PC-3 (cell line): ENCODE data around the gene MRPL33.

ENCODE experiments used
- CTCF ChIP-seq: fragments of 300-600 bp; sonication (generic); conservative IDR thresholded peaks from 2 replicates; pipeline ENCODE4 v1.5.1; 2017; ENCODE audit warnings: antibody characterized with exemption, low read depth, mild to moderate bottlenecking, low read length
- EZH2 ChIP-seq: fragments of 300-600 bp; sonication (generic); IDR thresholded peaks from one replicate; pipeline ENCODE4 v1.6.1; 2017; ENCODE audit warnings: antibody characterized with exemption, mild to moderate bottlenecking, low read length; ENCODE audit not compliant: unreplicated experiment
- EZH2phosphoT487 ChIP-seq: fragments of 300-600 bp; sonication (generic); IDR thresholded peaks from 2 replicates; pipeline ENCODE4 v1.6.1; 2018; ENCODE audit warnings: mild to moderate bottlenecking, antibody characterized with exemption, low read length, borderline replicate concordance

GRCh38 chr2:27824401-27824800 is 52.9 kb downstream of the MRPL33 start:
- TF ChIP-seq CTCF (no peak), EZH2 (no peak), EZH2phosphoT487 (no peak)
